CD4-positive, alpha-beta memory T cell (primary cell): ENCODE measurements around the gene CCDC63. TPM values are rescaled to one million over a fixed set of nuclear protein-coding genes. Genes with fewer than 3 reads are reported as not detected.

Experiments used
- polyA plus RNA-seq, 2 donors: library from polyadenylated mRNA; unstranded; fragments of 300-500 nt; fragmentation: Illumina TruSeq; gene quantifications; one replicate each; pipeline ENCODE4 v1.2.3, GENCODE V29; 2021
- total RNA-seq, 2 experiments: library from RNA; stranded (reverse); gene quantifications; one replicate each; pipeline ENCODE4 v1.2.3, GENCODE V29; 2021

The CCDC63 gene
- total and polyA plus RNA-seq, 4 experiments from 2014 or later: not detected

Other genes with a start within 250 kb of the CCDC63 start
- 1 to 10 TPM; 5.8 to 7.7 TPM for gene TCTN1, start 232.9 kb upstream of the CCDC63 start, total RNA-seq
- gene TCTN1, start 232.9 kb upstream of the CCDC63 start, polyA plus RNA-seq: 1 to 10 TPM; 5.9 to 6.1 TPM
- gene HVCN1, start 157.9 kb upstream of the CCDC63 start, total RNA-seq: 1 to 10 TPM; 6.4 to 7.8 TPM
- gene HVCN1, start 157.9 kb upstream of the CCDC63 start, polyA plus RNA-seq: 10 to 100 TPM in 1 of 2 donors, 1 to 10 TPM in 1; 7.4 to 16.4 TPM
- 100 to 1,000 TPM; 147 to 168 TPM for gene PPP1CC, start 104.1 kb upstream of the CCDC63 start, total RNA-seq
- gene PPP1CC, start 104.1 kb upstream of the CCDC63 start, polyA plus RNA-seq: 100 to 1,000 TPM; 140 to 216 TPM
- gene MYL2, start 73.6 kb downstream of the CCDC63 start, total RNA-seq: not detected
- not detected for gene MYL2, start 73.6 kb downstream of the CCDC63 start, polyA plus RNA-seq
- not detected for gene CUX2, start 187.2 kb downstream of the CCDC63 start, total RNA-seq
- not detected for gene CUX2, start 187.2 kb downstream of the CCDC63 start, polyA plus RNA-seq